DND-41 (cell line): Measurements from ENCODE around the gene MAP1LC3C.

Source experiments
- ATAC-seq: fragments of 200-7000 bp; cut with Tn5 transposase; 3 replicates; pipeline ENCODE4 v1.9.1; 2021; ENCODE audit warnings: low read depth; ENCODE audit not compliant: insufficient read depth
- DNase-seq: peaks from one replicate; pipeline ENCODE4 v3.0.0-alpha.2; 2020
- H2AFZ ChIP-seq: 2 replicates; pipeline ENCODE4 v1.6.0; 2012; ENCODE audit warnings: low read depth, low read length
- H3K27ac ChIP-seq: 2 replicates; pipeline ENCODE4 v1.5.1; 2012; ENCODE audit warnings: low read length, inconsistent platforms
- H3K27me3 ChIP-seq: fragments of 200-600 bp; sonication (generic); 2 replicates; pipeline ENCODE4 v1.6.0; 2012; ENCODE audit warnings: low read length, mild to moderate bottlenecking, inconsistent platforms; ENCODE audit not compliant: insufficient read depth, poor library complexity
- H3K36me3 ChIP-seq: 2 replicates; pipeline ENCODE4 v1.5.1; 2012; ENCODE audit warnings: low read length, inconsistent platforms; ENCODE audit not compliant: insufficient read depth
- H3K4me1 ChIP-seq: 2 replicates; pipeline ENCODE4 v1.5.1; 2012; ENCODE audit warnings: mild to moderate bottlenecking, low read length; ENCODE audit not compliant: insufficient read depth
- H3K4me2 ChIP-seq: 2 replicates; pipeline ENCODE4 v1.6.0; 2012; ENCODE audit warnings: mild to moderate bottlenecking, moderate library complexity, low read length, inconsistent platforms; ENCODE audit not compliant: insufficient read depth
- H3K4me3 ChIP-seq, 2 experiments: fragments of 200-600 bp in 1 of 2; shearing (Covaris generic) in 1 of 2; 2 replicates each; pipeline ENCODE4 v1.5.1; 2012 to 2016; ENCODE audit warnings: inconsistent platforms in 2 of 2, low read length in 2 of 2, mild to moderate bottlenecking in 2 of 2, low read depth in 1 of 2, moderate library complexity in 1 of 2
- H3K79me2 ChIP-seq: 2 replicates; pipeline ENCODE4 v1.6.0; 2012; ENCODE audit warnings: low read length, inconsistent platforms; ENCODE audit not compliant: insufficient read depth
- H3K9ac ChIP-seq: 2 replicates; pipeline ENCODE4 v1.6.0; 2012; ENCODE audit warnings: low read depth, mild to moderate bottlenecking, inconsistent platforms, low read length, moderate library complexity
- H3K9me3 ChIP-seq: 2 replicates; pipeline ENCODE4 v1.5.1; 2012; ENCODE audit warnings: low read length, moderate library complexity, mild to moderate bottlenecking, inconsistent platforms; ENCODE audit not compliant: insufficient read depth, severe bottlenecking
- H4K20me1 ChIP-seq: 2 replicates; pipeline ENCODE4 v1.6.0; 2012; ENCODE audit warnings: low read length; ENCODE audit not compliant: insufficient read depth
- CTCF ChIP-seq: IDR thresholded peaks from 2 replicates; pipeline ENCODE4 v1.5.1; 2012; ENCODE audit warnings: borderline replicate concordance, low read length, moderate library complexity, mild to moderate bottlenecking; ENCODE audit not compliant: poor library complexity, severe bottlenecking; ENCODE audit errors: extremely low read depth
- EZH2 ChIP-seq: IDR thresholded peaks from 3 replicates; pipeline ENCODE4 v1.6.1; 2012; ENCODE audit warnings: borderline replicate concordance, low read depth, mild to moderate bottlenecking, moderate library complexity, low read length, inconsistent platforms; ENCODE audit not compliant: severe bottlenecking

The MAP1LC3C gene

GRCh38 chr1:241950390-241950789 is 48.5 kb downstream of the MAP1LC3C start:
- DNase-seq (no peak), ATAC-seq (no peak)
- H2AFZ ChIP-seq = no peak overlapping the region
- no peaks in the 10 kb centered on the region for H3K79me2 ChIP-seq
- no peaks in the 10 kb centered on the region for H3K36me3 ChIP-seq
- H3K27me3 ChIP-seq = no peaks in the 10 kb centered on the region
- H3K27ac ChIP-seq = no peak overlapping the region
- no peak overlapping the region for H3K4me2 ChIP-seq
- H4K20me1 ChIP-seq = no peaks in the 10 kb centered on the region
- no peaks in the 10 kb centered on the region for H3K4me1 ChIP-seq
- no peak overlapping the region for H3K9ac ChIP-seq
- no peak for TF ChIP-seq CTCF
- TF ChIP-seq EZH2 = no peak
- no peaks in the 10 kb centered on the region for H3K9me3 ChIP-seq
- no peak overlapping the region for H3K4me3 ChIP-seq

- H3K27ac ChIP-seq = no peak overlapping the region
- H4K20me1 ChIP-seq = no peaks in the 10 kb centered on the region
- no peak overlapping the region for H2AFZ ChIP-seq
- H3K4me3 ChIP-seq = no peak overlapping the region
- TF ChIP-seq EZH2 (no peak), CTCF (no peak)
- H3K79me2 ChIP-seq = no peaks in the 10 kb centered on the region
- no peak for ATAC-seq
- no peaks in the 10 kb centered on the region for H3K27me3 ChIP-seq
- peaks cover 2% of the 10 kb centered on the region; the same call in 1 of the 2 replicates for H3K4me1 ChIP-seq
- H3K4me2 ChIP-seq = no peak overlapping the region
- no peaks in the 10 kb centered on the region for H3K36me3 ChIP-seq
- H3K9ac ChIP-seq = no peak overlapping the region
- no peak for DNase-seq
- H3K9me3 ChIP-seq = no peaks in the 10 kb centered on the region
Observed at GRCh38 chr1:241947354-241947753, 51.5 kb downstream of the MAP1LC3C start.
